ENCODE results near the gene WNK2.

Gene WNK2

DNA sequence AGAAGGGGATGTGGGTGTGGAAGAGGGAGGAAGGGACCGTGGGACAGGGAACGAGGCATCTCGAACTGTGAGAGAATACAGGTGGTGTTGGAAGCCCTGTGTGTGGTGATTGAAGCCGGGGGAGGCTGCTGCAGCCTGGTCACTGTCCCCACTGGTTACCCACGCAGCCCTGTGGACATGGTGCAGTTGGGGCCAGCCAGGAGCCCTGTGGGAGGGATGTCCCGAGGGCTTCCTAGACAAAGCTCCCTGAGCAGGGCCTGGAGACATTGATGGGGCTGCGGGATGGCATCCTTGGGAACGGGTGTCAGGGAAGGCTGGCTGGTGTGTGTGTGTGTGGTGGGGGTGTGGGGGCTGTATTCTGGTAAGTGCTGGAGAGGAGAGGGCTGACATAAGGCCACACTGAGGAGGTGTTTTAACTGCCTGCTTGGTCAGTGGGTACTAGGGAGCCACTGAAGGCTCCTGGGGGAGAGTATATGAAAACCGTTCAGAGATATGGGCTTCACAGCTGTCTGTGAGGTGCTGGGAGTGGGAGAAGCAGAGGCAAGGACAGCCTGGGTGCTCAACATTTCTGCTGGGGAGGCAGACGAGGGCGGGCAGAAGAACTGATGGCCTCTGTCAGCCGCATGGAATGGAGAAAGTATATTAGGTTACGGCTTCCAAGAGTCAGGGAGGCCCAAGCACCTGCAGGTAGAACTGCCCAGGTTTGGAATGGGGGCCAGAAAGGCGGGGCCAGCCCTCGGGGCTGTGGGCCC is 20.0 kb downstream of the WNK2 start:
- no peak for DNase-seq (ENCODE audit: low read depth)
- H3K4me3 ChIP-seq (ENCODE audit: low read length): no peak overlapping the region
- TF ChIP-seq, protein P1, sequence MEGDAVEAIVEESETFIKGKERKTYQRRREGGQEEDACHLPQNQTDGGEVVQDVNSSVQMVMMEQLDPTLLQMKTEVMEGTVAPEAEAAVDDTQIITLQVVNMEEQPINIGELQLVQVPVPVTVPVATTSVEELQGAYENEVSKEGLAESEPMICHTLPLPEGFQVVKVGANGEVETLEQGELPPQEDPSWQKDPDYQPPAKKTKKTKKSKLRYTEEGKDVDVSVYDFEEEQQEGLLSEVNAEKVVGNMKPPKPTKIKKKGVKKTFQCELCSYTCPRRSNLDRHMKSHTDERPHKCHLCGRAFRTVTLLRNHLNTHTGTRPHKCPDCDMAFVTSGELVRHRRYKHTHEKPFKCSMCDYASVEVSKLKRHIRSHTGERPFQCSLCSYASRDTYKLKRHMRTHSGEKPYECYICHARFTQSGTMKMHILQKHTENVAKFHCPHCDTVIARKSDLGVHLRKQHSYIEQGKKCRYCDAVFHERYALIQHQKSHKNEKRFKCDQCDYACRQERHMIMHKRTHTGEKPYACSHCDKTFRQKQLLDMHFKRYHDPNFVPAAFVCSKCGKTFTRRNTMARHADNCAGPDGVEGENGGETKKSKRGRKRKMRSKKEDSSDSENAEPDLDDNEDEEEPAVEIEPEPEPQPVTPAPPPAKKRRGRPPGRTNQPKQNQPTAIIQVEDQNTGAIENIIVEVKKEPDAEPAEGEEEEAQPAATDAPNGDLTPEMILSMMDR (conservative IDR thresholded peaks at IDR 0.05; ENCODE audit: low read length): no peak

DNA sequence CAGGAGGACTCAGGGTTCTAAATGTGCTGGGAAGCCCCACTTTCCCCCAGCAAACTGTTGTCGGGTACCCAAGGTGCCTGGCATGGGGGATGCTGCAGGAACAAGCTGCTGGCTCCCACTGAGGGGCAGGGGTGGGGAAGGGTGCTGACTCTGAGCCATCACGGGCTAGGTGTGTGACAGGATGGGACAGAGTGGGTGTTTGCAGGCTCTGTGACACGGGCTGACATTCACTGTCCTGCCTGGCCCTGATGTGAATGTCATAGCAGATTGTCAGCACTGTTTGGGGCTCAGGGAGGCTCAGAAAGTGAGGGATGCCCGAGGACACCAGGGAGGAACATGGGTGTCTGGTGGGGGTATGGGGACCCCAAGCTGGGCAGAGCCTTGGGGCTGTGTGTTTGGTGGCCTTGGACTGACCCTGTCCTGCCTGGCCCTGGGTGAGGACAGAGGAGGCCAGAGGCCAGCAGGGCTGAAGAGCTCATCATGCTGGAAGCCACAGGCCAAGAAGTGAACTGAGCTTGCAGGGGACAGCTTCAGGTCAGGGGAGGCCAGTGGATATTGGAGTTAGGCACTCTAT is 20.6 kb downstream of the WNK2 start:
- no peak overlapping the region for H3K4me3 ChIP-seq (ENCODE audit: low read length)
- DNase-seq (ENCODE audit: low read depth): no peak
- TF ChIP-seq, protein P1 (conservative IDR thresholded peaks at IDR 0.05; ENCODE audit: low read length): no peak

DNA sequence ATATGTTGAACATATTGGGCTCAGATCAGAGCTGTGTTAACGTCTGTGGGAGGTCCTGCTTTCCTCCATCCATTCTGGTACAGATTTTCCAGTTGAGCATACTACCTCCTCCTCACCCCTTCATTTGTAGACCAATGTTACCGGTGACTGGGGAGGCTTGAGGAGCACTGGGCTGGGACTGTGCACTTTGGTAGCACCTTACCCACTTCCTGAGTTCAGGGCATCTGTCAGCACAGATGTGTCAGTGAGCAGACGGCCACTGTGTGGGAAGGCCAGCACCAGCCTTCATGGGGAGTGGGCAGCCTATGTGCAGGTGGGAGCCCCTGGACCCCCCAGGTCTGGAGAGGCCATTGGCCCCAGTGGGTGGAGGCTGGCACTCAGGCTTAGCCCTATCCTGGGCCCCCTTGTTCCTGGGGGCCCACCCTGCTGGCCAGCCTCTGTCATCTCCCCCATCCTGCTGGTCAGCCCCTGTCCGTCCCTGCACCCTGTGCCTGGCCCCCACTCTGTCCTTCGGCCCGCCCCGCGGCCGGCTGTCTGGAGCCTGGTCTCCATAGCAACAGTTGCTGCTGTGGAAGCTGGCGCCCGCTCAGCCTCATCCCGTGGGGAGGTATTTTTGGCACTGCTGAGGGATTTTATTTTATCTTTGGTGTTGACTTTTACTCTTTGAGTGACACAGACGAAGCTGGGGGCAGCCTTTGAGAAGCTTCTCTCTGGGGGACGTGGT is 21.3 kb downstream of the WNK2 start:
- no peak for DNase-seq (ENCODE audit: low read depth)
- TF ChIP-seq, protein P1 (conservative IDR thresholded peaks at IDR 0.05; ENCODE audit: low read length): no peak
- no peak overlapping the region for H3K4me3 ChIP-seq (ENCODE audit: low read length)

DNA sequence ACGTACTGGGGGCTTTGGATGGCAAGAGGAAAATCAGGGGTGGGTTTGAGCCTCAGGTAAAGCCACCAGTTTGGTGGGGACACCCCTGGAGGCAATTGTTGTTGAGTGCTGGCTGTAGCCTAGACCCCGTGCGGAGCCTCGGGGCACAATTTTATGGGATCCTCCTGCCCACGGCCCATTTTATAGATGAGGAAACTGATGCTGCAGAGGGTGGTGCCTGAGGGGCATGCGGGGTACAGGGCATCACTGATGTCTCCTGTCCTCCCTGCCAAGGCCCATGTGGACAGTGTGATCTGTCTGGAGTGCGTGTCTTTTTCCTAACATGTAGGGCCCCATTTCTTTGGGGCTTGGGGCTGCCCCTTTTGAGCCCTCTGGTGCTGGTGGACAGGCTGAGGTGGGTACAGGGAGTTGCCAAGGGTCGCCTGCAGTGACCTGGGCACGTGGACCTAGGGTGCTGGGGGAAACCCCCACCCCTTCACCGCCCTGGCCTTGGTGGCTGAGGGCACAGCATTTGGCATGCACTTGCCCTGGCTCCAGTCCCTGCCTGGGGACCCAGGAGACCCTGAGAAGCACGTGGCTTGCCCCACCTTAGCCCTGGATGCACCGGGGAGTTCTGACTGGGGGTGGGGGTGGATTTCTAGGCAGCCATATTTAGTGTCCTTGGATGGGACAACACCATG is 22.1 kb downstream of the WNK2 start:
- H3K4me3 ChIP-seq (ENCODE audit: low read length): no peak overlapping the region
- TF ChIP-seq, protein P1 (conservative IDR thresholded peaks at IDR 0.05; ENCODE audit: low read length): no peak
- no peak for DNase-seq (ENCODE audit: low read depth)

DNA sequence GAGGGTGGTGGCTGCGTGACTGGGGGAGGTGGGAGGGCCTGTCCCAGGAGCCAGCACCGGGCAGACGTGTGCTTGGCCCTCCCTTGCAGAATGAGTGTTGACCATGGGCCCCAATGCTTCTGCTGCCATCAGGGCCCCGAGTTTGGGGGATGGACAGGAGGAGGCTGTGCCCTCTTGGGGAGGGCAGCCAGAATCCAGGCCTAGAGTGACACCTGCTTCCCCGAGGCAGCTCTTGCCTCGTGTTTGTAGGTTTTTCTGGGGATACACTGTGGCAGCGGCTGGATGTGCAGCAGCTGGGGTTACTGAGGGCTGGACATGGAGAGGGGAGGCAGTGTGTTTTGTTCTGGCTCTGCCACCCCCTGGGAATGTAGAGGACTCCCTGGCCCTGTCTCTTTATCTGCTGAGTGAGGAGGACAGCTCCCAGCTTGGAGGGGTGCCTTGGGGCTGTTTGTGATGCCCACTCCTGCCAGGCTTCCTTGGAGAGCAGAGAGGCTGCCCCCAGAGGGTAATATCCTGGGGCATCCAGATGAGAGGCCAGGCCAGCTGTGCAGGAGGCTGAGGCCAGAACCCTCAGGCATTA is 22.7 kb downstream of the WNK2 start:
- H3K4me3 ChIP-seq (ENCODE audit: low read length): no peak overlapping the region
- DNase-seq (ENCODE audit: low read depth): no peak
- TF ChIP-seq, protein P1 (conservative IDR thresholded peaks at IDR 0.05; ENCODE audit: low read length): no peak

DNA sequence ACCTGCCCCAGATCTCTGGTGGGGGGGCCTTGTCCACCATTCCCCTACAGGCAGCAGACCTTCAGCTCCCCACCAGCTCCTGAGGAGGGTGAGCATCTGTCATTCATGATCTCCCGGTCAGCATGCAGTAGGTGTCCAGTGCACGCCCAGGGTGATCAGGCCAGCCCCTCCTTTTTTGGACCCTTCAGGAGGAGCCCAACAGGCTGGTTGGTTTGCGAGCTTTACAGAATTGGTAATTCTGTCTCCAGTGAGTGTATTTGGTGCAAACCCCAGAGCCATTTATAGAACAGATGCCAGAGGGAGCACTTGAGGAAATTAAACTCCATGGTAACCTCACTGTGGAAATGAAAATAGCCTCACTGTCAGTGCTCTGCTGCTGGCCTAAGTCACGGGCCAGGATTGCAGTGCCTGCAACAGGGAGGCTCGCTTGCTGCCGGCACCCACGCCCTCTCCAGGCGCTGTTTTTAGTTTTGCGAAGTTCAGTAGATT is 23.4 kb downstream of the WNK2 start:
- DNase-seq (ENCODE audit: low read depth): peak; percentile 76
- TF ChIP-seq, protein P1 (conservative IDR thresholded peaks at IDR 0.05; ENCODE audit: low read length): 0 out of 2 replicates have a peak, but pooled peaks have one; percentile 22
- H3K4me3 ChIP-seq (ENCODE audit: low read length): no peak overlapping the region; the same call in 1 of the 2 replicates

Measured in AG10803 (cell line).